Mesenchymal stem cell (in vitro differentiated cells and primary cell): Measurements from ENCODE around the gene DLST.

Experiments used
- DNase-seq: peaks from one replicate; pipeline ENCODE4 v3.0.0-alpha.2; 2013
- H2AFZ ChIP-seq: one replicate; pipeline ENCODE4 v1.6.1; 2013; ENCODE audit warnings: low read depth, mild to moderate bottlenecking, control low read depth, inconsistent platforms, low read length, moderate library complexity
- H2AK5ac ChIP-seq: 2 replicates; pipeline ENCODE4 v1.6.1; 2013; ENCODE audit warnings: low read length, moderate library complexity, mild to moderate bottlenecking, inconsistent platforms; ENCODE audit not compliant: severe bottlenecking
- H2BK120ac ChIP-seq: one replicate; pipeline ENCODE4 v1.6.1; 2013; ENCODE audit warnings: low read depth, mild to moderate bottlenecking, inconsistent platforms, low read length, moderate library complexity
- H2BK12ac ChIP-seq, 2 experiments: one replicate each; pipeline ENCODE4 v1.6.1; 2013; ENCODE audit warnings: inconsistent platforms in 2 of 2, low read length in 2 of 2, mild to moderate bottlenecking in 2 of 2, moderate library complexity in 2 of 2, control low read depth in 1 of 2
- H2BK15ac ChIP-seq: one replicate; pipeline ENCODE4 v1.6.1; 2013; ENCODE audit warnings: mild to moderate bottlenecking, low read depth, inconsistent platforms; ENCODE audit not compliant: poor library complexity, severe bottlenecking
- H2BK5ac ChIP-seq: 2 replicates; pipeline ENCODE4 v1.6.1; 2013; ENCODE audit warnings: low read depth, mild to moderate bottlenecking, low read length, control low read depth, inconsistent platforms; ENCODE audit not compliant: poor library complexity, severe bottlenecking
- H3K14ac ChIP-seq, 2 experiments: one replicate each; pipeline ENCODE4 v1.6.1; 2013; ENCODE audit warnings: inconsistent platforms in 2 of 2, low read length in 2 of 2, control low read depth in 1 of 2, mild to moderate bottlenecking in 1 of 2, moderate library complexity in 1 of 2
- H3K18ac ChIP-seq, 2 experiments: one replicate each; pipeline ENCODE4 v1.6.1; 2013; ENCODE audit warnings: inconsistent platforms in 2 of 2, low read length in 2 of 2, control low read depth in 1 of 2, low read depth in 1 of 2, mild to moderate bottlenecking in 1 of 2
- H3K23ac ChIP-seq, 2 experiments: one replicate each; pipeline ENCODE4 v1.6.1; 2013; ENCODE audit warnings: inconsistent platforms in 2 of 2, low read length in 2 of 2, mild to moderate bottlenecking in 2 of 2, moderate library complexity in 2 of 2, control low read depth in 1 of 2
- H3K27ac ChIP-seq: 2 replicates; pipeline ENCODE4 v1.5.1; 2013; ENCODE audit warnings: mild to moderate bottlenecking, moderate library complexity, low read length, control low read depth, inconsistent platforms; ENCODE audit not compliant: poor library complexity, severe bottlenecking
- H3K27me3 ChIP-seq, 2 experiments: 2 replicates each; pipeline versions ENCODE4 v1.6.1 to v1.7.0; 2013; ENCODE audit warnings: low read length in 2 of 2, mild to moderate bottlenecking in 2 of 2, moderate library complexity in 2 of 2, control low read depth in 1 of 2, inconsistent platforms in 1 of 2; ENCODE audit not compliant: control insufficient read depth in 1 of 2, insufficient read depth in 1 of 2
- H3K36me3 ChIP-seq, 2 experiments: 2 replicates each; pipeline versions ENCODE4 v1.6.1 to v1.7.0; 2013; ENCODE audit warnings: low read length in 2 of 2, control low read depth in 1 of 2, inconsistent platforms in 1 of 2, low read depth in 1 of 2, mild to moderate bottlenecking in 1 of 2; ENCODE audit not compliant: insufficient read depth in 2 of 2, control insufficient read depth in 1 of 2
- H3K4ac ChIP-seq, 2 experiments: one replicate each; pipeline ENCODE4 v1.6.1; 2013; ENCODE audit warnings: inconsistent platforms in 2 of 2, low read length in 2 of 2, mild to moderate bottlenecking in 2 of 2, moderate library complexity in 2 of 2, control low read depth in 1 of 2, low read depth in 1 of 2
- H3K4me1 ChIP-seq: 2 replicates; pipeline ENCODE4 v1.6.1; 2013; ENCODE audit warnings: low read depth, low read length, control low read depth; ENCODE audit not compliant: control insufficient read depth, insufficient read depth
- H3K4me2 ChIP-seq: 2 replicates; pipeline ENCODE4 v1.6.1; 2013; ENCODE audit warnings: low read length, mild to moderate bottlenecking, inconsistent platforms; ENCODE audit not compliant: poor library complexity, severe bottlenecking
- H3K4me3 ChIP-seq, 2 experiments: 2 replicates each; pipeline versions ENCODE4 v1.5.1 to v1.7.0; 2013; ENCODE audit warnings: low read length in 2 of 2, mild to moderate bottlenecking in 2 of 2, control low read depth in 1 of 2, low read depth in 1 of 2; ENCODE audit not compliant: insufficient read depth in 1 of 2
- H3K79me1 ChIP-seq: replicated peaks from 2 replicates; pipeline ENCODE4 v1.6.1; 2013; ENCODE audit warnings: mild to moderate bottlenecking, control low read depth, low read length, inconsistent platforms; ENCODE audit not compliant: poor library complexity, severe bottlenecking
- H3K9ac ChIP-seq: 2 replicates; pipeline ENCODE4 v1.7.0; 2013; ENCODE audit warnings: mild to moderate bottlenecking, low read length, moderate library complexity
- H3K9me3 ChIP-seq: 2 replicates; pipeline ENCODE4 v1.7.0; 2013; ENCODE audit warnings: mild to moderate bottlenecking, low read length; ENCODE audit not compliant: control insufficient read depth
- H4K8ac ChIP-seq: one replicate; pipeline ENCODE4 v1.6.1; 2013; ENCODE audit warnings: inconsistent platforms, mild to moderate bottlenecking, low read length, moderate library complexity
- H4K91ac ChIP-seq: one replicate; pipeline ENCODE4 v1.6.1; 2013; ENCODE audit warnings: mild to moderate bottlenecking, low read length, inconsistent platforms
- WGBS: methylation state at CpG from one replicate; pipeline ENCODE4 v1.1.7; 2013; ENCODE audit warnings: mixed read lengths; 5-methylcytosine and 5-hydroxymethylcytosine counted together

The DLST gene

DNA sequence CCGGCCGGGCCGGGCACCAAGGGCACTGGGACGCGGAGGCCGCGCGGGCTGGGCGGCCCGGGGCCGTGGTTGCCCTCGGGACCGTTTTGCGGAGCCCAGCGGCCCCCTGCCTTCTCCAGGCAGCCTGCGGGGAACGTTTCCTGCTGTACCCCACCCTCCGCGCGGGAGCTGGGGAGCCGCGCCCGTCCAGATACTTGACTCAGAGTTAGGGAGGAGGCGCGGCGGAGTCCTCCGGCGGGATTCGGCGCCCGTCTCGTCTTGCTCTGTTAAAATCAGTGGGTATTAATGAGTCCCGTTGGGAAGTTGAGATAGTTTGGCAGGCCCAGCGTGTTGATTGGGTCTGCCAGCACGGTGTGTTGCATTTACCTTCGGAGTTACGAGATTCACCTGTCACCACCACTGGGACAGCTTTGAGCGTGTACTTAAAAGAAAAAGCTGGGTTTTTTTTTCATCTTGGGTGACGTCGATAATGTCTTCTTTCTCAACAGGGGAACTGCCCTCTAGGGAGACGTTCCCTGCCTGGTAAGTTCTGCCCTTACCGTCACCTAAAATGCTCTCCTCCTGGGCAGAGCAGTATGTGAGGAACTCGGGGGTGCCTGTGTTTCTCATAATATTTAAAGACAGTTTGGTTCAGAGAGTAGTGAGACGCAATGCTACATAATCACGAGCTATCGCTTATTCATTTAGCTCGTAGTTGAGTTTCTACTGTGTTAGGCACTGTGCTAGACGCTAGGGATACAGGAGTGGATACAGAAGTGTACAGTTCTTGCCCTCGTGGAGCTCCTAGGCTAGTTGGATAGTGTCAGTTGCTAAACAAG lies 596 bp downstream of the DLST start:
- Histone ChIP-seq H3K4ac (peak overlapping the region; percentile 89 to 95), H2BK15ac (peak overlapping the region; percentile 99), H4K8ac (peak overlapping the region; percentile 86), H3K4me2 (peak overlapping the region; percentile 88), H3K4me1 (peaks cover 8% of the 10 kb centered on the region), H3K23ac (peak overlapping the region in 1 of 2 experiments; percentile 99), H2AFZ (peak overlapping the region; percentile 77), H3K36me3 (peaks cover 8 to 29% of the 10 kb centered on the region in 2 experiments), H3K14ac (peak overlapping the region; percentile 21 to 99), H2AK5ac (peak overlapping the region; percentile 16), H3K27ac (peak overlapping the region; percentile 41), H3K4me3 (peak overlapping the region; percentile 98 to 99), H3K79me1 (no peaks in the 10 kb centered on the region), H2BK120ac (no peak overlapping the region), H4K91ac (peak overlapping the region; percentile 92), H2BK12ac (peak overlapping the region in 1 of 2 experiments; percentile 24), H3K27me3 (no peaks in the 10 kb centered on the region), H3K9me3 (no peaks in the 10 kb centered on the region), H3K18ac (peak overlapping the region; percentile 80 to 100), H3K9ac (peak overlapping the region; percentile 99), H2BK5ac (no peak overlapping the region)
- 4% methylated on average over 49 of the region's 49 CpGs for WGBS
- peak; percentile 87 for DNase-seq

DNA sequence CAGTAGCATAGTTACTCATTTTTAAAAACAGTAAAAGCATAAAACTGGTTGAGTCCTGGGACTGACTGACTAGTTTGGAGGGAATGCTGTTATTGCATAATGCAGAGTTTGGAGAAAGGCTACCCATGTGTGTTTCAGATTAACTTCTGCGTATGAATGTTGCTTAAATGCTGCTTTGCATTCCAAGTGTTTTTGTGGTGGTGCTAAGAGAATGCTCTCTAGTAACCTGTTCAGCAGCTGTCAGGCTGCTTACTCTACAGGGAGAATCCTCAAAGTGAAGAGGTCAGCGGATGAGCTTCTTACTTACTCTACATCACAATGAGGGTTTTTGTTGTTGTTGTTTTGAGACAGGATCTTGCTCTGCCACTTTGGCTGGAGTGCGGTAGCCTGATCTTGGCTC lies 4.3 kb downstream of the DLST start:
- H3K27ac ChIP-seq = no peak overlapping the region
- H2AFZ ChIP-seq = no peak overlapping the region
- H3K36me3 ChIP-seq = peaks cover 16 to 60% of the 10 kb centered on the region in 2 experiments
- H3K4me3 ChIP-seq = peak overlapping the region in 1 of 2 experiments; percentile 48
- no peak overlapping the region for H3K4ac ChIP-seq
- H3K4me1 ChIP-seq = peaks cover 9% of the 10 kb centered on the region
- no peaks in the 10 kb centered on the region for H3K27me3 ChIP-seq
- peaks cover 12% of the 10 kb centered on the region for H3K79me1 ChIP-seq
- H3K4me2 ChIP-seq = no peak overlapping the region
- peak overlapping the region; percentile 99 for H3K9ac ChIP-seq
- 75% methylated on average over 2 of the region's 3 CpGs for WGBS
- H3K18ac ChIP-seq = no peak overlapping the region
- H3K23ac ChIP-seq = no peak overlapping the region
- no peak overlapping the region for H2BK5ac ChIP-seq
- no peak overlapping the region for H2BK15ac ChIP-seq
- no peak overlapping the region for H2BK120ac ChIP-seq
- H4K91ac ChIP-seq = no peak overlapping the region
- peak; percentile 82 for DNase-seq
- no peaks in the 10 kb centered on the region for H3K9me3 ChIP-seq
- no peak overlapping the region for H2AK5ac ChIP-seq
- H2BK12ac ChIP-seq = no peak overlapping the region
- no peak overlapping the region for H4K8ac ChIP-seq
- no peak overlapping the region for H3K14ac ChIP-seq

DNA sequence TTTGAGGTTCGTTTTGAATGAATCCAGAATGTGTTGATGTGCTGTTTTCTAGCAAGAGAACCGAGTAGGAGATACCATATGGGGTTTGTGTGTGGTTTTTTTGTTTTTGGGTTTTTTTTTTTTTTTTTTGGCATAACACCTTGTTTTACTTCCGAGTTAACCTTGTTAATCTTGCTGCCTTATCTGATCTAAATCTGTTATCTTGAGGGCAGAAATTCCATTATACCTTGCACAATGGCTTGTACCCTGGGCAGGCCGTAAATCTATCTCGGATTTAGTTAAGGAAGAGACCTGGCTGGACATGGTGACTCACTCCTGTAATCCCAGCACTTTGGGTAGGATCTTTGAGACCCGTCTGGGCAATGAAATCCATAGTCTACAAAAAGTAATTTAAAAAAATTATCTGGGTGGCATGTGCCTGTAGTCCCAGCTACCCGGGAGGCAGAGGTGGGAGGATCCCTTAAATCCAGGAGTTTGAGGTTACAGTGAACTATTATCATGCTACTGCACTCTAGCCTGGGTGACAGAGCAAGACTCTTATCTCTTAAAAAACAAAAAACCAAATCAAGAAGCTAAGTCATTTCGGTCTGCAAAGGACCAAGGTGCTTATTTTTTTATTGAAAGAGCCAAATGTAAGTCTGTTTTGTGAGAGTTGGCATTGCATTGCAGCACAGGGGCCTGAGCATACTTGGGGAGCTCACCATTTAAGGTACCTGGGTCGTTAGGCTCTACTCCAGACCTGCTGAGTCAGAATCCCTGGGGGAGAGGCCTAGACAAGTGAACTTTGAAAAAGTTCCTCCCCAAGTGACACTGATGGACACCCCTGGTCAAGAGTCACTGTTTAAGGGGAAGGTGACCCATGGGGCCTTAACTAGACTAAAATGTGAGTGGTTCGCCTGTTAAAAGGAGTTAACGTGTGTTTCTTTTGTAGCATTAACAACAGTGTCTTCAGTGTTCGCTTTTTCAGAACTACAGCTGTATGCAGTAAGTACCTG lies 6.7 kb downstream of the DLST start:
- Histone ChIP-seq H3K4me1 (peaks cover 8% of the 10 kb centered on the region), H3K9me3 (no peaks in the 10 kb centered on the region), H2BK120ac (no peak overlapping the region), H3K4ac (no peak overlapping the region), H2BK12ac (no peak overlapping the region), H3K9ac (peak overlapping the region; percentile 39), H3K79me1 (peaks cover 18% of the 10 kb centered on the region), H3K4me2 (no peak overlapping the region), H3K14ac (no peak overlapping the region), H3K23ac (no peak overlapping the region), H3K4me3 (no peak overlapping the region), H3K27ac (no peak overlapping the region), H4K8ac (no peak overlapping the region), H4K91ac (no peak overlapping the region), H2BK5ac (no peak overlapping the region), H2AFZ (no peak overlapping the region), H2BK15ac (no peak overlapping the region), H3K18ac (no peak overlapping the region), H2AK5ac (no peak overlapping the region), H3K27me3 (no peaks in the 10 kb centered on the region), H3K36me3 (peaks cover 23 to 81% of the 10 kb centered on the region in 2 experiments)
- DNase-seq = peak; percentile 41
- 73% methylated on average over 12 of the region's 12 CpGs for WGBS

DNA sequence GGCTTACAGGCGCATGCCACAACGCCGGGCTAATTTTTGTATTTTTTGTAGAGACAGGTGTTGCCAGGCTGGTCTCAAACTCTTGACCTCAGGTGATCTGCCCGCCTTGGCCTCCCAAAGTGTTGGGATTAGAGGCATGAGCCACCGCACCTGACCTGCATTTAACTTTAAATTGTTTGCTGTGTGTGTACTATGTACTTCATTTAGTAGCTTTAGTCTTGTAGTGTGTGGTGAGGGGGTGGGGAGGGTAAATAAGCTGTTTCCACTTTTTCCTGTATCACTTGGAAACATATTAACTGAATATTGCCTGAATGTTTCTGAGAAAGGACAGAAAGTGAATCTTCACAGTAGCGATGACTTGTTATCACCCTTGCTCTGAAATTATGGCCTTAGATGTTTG lies 8.5 kb downstream of the DLST start:
- no peak overlapping the region for H4K8ac ChIP-seq
- H2AK5ac ChIP-seq = no peak overlapping the region
- no peak overlapping the region for H2AFZ ChIP-seq
- H2BK5ac ChIP-seq = no peak overlapping the region
- no peak overlapping the region for H2BK12ac ChIP-seq
- no peaks in the 10 kb centered on the region for H3K27me3 ChIP-seq
- H3K9me3 ChIP-seq = no peaks in the 10 kb centered on the region
- no peak overlapping the region for H4K91ac ChIP-seq
- peaks cover 25% of the 10 kb centered on the region for H3K79me1 ChIP-seq
- H3K18ac ChIP-seq = no peak overlapping the region
- H3K4me1 ChIP-seq = peaks cover 8% of the 10 kb centered on the region
- no peak overlapping the region for H3K27ac ChIP-seq
- no peak overlapping the region for H3K23ac ChIP-seq
- no peak overlapping the region for H3K14ac ChIP-seq
- no peak overlapping the region for H3K4me3 ChIP-seq
- no peak for DNase-seq
- no peak overlapping the region for H2BK120ac ChIP-seq
- no peak overlapping the region for H3K9ac ChIP-seq
- no peak overlapping the region for H2BK15ac ChIP-seq
- H3K4ac ChIP-seq = no peak overlapping the region
- H3K36me3 ChIP-seq = peaks cover 34 to 81% of the 10 kb centered on the region in 2 experiments
- H3K4me2 ChIP-seq = no peak overlapping the region
- WGBS = over 99% methylated on average over 6 of the region's 6 CpGs
